ENCODE measurements around the gene BBS10.
"Not testable (repeated sequence)": the region's sequence is repeated elsewhere in the genome, so short reads cannot be mapped to it uniquely, and the experiment has no call there.

DNA sequence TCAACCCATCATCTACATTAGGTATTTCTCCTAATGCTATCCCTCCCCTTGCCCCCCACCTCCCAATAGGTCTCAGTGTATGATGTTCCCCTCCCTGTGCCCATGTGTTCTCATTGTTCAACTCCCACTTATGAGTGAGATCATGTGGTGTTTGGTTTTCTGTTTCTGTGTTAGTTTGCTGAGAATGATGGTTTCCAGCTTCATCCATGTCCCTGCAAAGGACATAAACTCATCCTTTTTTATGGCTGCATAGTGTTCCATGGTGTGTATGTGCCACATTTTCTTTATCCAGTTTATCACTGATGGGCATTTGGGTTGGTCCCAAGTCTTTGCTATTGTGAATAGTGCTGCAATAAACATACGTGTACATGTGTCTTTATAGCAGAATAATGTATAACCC lies 28.7 kb upstream of the BBS10 start:
- not testable (repeated sequence) for TF ChIP-seq CTCF (IDR thresholded peaks at IDR 0.05); POLR2A (IDR thresholded peaks at IDR 0.05; ENCODE audit: low read depth)

Data from esophagus muscularis mucosa (tissue), 3 donors.